LHCN-M2 (cell line): ENCODE data around the gene CDK13. TPM values are rescaled to one million over a fixed set of nuclear protein-coding genes. Genes with fewer than 3 reads are reported as not detected.
"Not testable (repeated sequence)": the region's sequence is repeated elsewhere in the genome, so short reads cannot be mapped to it uniquely, and the experiment has no call there.

Experiments
- DNase-seq: peaks from one replicate; pipeline ENCODE4 v3.0.0-alpha.2; 2012; ENCODE audit warnings: low read depth
- total RNA-seq: library from RNA; depleted of rRNA; stranded (reverse); fragments of >200 nt; gene quantifications from 2 replicates; pipeline ENCODE4 v1.2.3, GENCODE V29; 2014; rRNA removed

CDK13 gene
- total RNA-seq, 1 experiment from 2014 or later, result 44.0 TPM

GRCh38 chr7:40147371-40148246 lies 197.6 kb downstream of the CDK13 start:
- DNase-seq, result no peak

GRCh38 chr7:40148247-40148580 lies 198.2 kb downstream of the CDK13 start:
- not testable (repeated sequence) for DNase-seq

DNA sequence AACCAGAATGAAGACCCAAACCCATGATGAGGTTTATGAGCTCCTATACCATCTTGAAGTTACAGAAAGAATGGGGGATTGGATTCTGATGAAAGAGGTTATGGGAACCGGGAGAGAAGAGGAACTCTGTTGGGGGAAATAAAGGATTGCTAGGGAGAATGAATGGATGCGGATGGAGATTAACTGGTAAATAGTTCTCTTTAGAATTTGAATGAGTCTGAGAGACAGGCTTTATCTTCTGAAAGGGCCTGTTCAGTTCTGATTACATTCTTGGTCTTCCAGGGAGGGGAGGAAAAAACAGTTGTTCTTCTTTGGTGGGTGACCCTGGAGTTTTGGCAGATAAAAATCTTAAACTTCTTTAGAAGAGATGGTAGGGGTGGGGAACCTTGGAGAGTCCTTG lies 198.6 kb downstream of the CDK13 start:
- no peak for DNase-seq

Other genes with a start within 250 kb of the CDK13 start
- 42.6 and 52.2 TPM in 2 replicates for gene MPLKIP, start 184.4 kb downstream of the CDK13 start, total RNA-seq
- gene SUGCT, start 184.7 kb downstream of the CDK13 start, total RNA-seq, result 23.3 and 29.0 TPM in 2 replicates